Measurements from ENCODE around the gene EBF3.

The EBF3 gene

DNA sequence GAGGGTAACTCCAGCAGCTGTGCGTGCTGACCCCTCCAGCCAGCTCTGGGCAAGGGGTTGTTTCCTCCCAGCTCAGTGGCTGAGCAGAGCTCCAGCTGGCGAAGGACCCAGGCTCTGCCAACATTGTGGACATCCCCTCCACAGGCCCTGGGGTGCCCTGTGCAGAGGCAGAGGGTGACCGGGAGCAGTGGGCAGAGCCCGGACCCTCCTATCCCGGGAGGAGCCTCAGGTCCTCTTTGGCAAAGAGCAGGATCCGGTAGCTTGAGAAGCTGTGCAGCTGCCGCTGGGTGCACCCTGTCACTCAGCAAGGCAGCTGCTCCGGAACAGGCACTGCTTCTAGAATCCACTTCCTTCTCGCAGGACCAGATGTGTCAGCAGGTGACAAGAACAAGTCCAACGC is 175.9 kb downstream of the EBF3 start:
- DNase-seq: no peak

DNA sequence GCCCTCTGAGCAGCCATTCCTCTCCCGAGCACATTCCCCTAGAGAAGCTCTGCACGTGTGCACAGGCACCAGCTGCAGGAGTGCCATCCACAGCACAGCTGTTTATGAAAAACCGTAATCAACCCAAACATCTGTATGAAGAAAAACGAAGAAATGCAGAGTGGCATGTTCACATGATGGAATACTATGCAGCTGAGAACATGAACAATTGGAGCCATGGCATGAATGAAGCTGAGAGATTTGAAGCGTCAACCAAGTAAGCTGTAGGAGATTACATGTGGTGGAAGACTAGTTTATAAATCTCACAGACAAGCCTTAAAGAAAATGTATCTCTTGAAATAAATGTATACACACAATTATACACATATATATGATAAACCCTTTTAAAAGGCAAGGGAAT is 176.5 kb downstream of the EBF3 start:
- no peak for DNase-seq

DNA sequence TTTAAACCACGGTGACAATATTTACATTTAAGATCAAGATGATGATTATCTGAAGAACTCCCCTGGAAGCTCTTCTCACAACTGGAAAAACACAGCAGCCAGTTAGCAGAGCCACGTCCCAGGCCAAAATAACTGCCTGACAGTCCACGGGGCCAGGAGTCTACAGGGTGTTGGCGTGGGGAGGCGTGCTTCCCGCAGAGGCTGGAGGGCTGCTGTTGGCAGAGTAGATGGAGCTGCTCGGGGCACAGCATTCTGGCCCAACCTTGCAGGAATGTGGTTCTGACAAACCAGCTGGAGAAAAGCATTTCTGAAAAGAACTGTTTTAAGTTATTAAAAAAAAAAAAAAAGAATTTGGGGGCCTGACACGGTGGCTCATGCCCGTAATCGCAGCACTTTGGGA is 177.9 kb downstream of the EBF3 start:
- DNase-seq: no peak

DNA sequence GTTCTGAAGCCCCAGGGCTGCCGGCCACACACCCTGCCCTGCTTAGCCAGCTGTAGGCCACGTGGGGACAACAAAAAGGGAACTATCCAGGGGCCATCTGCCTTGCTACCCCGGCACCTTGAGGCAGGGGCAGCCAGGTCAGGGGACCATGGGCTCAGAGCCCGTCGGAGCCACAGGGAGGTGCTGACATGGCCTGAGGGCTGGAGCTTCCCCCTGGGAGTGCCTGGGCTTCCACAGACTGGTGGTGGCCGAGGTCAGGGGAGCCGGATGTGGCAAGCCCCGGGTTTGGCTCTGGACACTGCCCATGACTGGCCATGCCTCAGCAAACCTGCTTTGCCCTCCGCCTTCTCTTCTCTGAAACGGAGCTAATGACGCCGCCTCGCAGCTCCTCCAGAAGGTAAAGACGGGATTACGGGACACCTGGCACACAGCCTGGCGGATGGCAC is 178.5 kb downstream of the EBF3 start:
- no peak for DNase-seq
